NT2/D1 (cell line): ENCODE results near the gene CDKN2D.

ENCODE experiments used
- SUZ12 ChIP-seq: IDR thresholded peaks from 2 replicates; pipeline ENCODE4 v1.6.1; 2011; ENCODE audit not compliant: insufficient read length, insufficient read depth; ENCODE audit errors: extremely low read depth
- YY1 ChIP-seq: IDR thresholded peaks from 2 replicates; pipeline ENCODE4 v1.6.1; 2011; ENCODE audit not compliant: insufficient read length, insufficient read depth
- ZNF274 ChIP-seq: IDR thresholded peaks from 2 replicates; pipeline ENCODE4 v1.6.1; 2011; ENCODE audit warnings: mild to moderate bottlenecking, low read depth, low read length

GRCh38 chr19:10549733-10550132 lies 19.0 kb downstream of the CDKN2D start:
- TF ChIP-seq YY1 (no peak), SUZ12 (no peak), ZNF274 (no peak)
